ENCODE data around the gene SIGLECL1. TPM values are rescaled to one million over a fixed set of nuclear protein-coding genes. Genes with fewer than 3 reads are reported as not detected.

Gene SIGLECL1
- total RNA-seq, 3 donors from 2014 or later: not detected

- Histone ChIP-seq H3K9me3 (no peaks in the 10 kb centered on the region), H3K27me3 (peaks cover 0 to 9% of the 10 kb centered on the region in 2 donors), H3K27ac (no peak overlapping the region), H3K4me3 (no peak overlapping the region), H3K36me3 (no peaks in the 10 kb centered on the region), H3K4me1 (no peaks in the 10 kb centered on the region)
- no peak for DNase-seq (ENCODE audit: low spot score in 2 of 2)
- intact Hi-C loops (cut with DNase I; ENCODE audit: low total_unique reads): no loop called here
- no peak for TF ChIP-seq POLR2AphosphoS5 (IDR thresholded peaks at IDR 0.05)
- TF ChIP-seq POLR2A (IDR thresholded peaks at IDR 0.05): no peak
- TF ChIP-seq CTCF (IDR thresholded peaks at IDR 0.05): no peak
Measured at GRCh38 chr19:51274049-51274770, 23.3 kb downstream of the SIGLECL1 start.

GRCh38 chr19:51277112-51277511 is 26.2 kb downstream of the SIGLECL1 start:
- Histone ChIP-seq H3K36me3 (no peaks in the 10 kb centered on the region), H3K9me3 (no peaks in the 10 kb centered on the region), H3K27me3 (peaks cover 0 to 19% of the 10 kb centered on the region in 2 donors), H3K4me1 (no peaks in the 10 kb centered on the region), H3K4me3 (no peak overlapping the region), H3K27ac (no peak overlapping the region)
- no peak for DNase-seq (ENCODE audit: low spot score in 2 of 2)
- intact Hi-C loops (cut with DNase I; ENCODE audit: low total_unique reads): loop anchor here (5.0 kb wide), 1 partner anchor 125 kb away; no protein-coding TSS in a partner anchor
- no peak for TF ChIP-seq POLR2A (IDR thresholded peaks at IDR 0.05)
- TF ChIP-seq CTCF (IDR thresholded peaks at IDR 0.05): no peak
- no peak for TF ChIP-seq POLR2AphosphoS5 (IDR thresholded peaks at IDR 0.05)

GRCh38 chr19:51282335-51282734 is 31.5 kb downstream of the SIGLECL1 start:
- intact Hi-C loops (cut with DNase I; ENCODE audit: low total_unique reads): no loop called here
- no peak for TF ChIP-seq POLR2AphosphoS5 (IDR thresholded peaks at IDR 0.05)
- no peak for TF ChIP-seq POLR2A (IDR thresholded peaks at IDR 0.05)
- no peak for TF ChIP-seq CTCF (IDR thresholded peaks at IDR 0.05)
- no peaks in the 10 kb centered on the region for H3K4me1 ChIP-seq
- no peak overlapping the region for H3K4me3 ChIP-seq
- H3K27me3 ChIP-seq: peaks cover 0 to 26% of the 10 kb centered on the region in 2 donors
- DNase-seq (ENCODE audit: low spot score in 2 of 2): no peak
- H3K9me3 ChIP-seq: peaks cover 0 to 11% of the 10 kb centered on the region in 2 donors
- no peak overlapping the region for H3K27ac ChIP-seq
- H3K36me3 ChIP-seq: no peaks in the 10 kb centered on the region

- Histone ChIP-seq H3K27me3 (peaks cover 0 to 21% of the 10 kb centered on the region in 2 donors), H3K27ac (no peak overlapping the region), H3K9me3 (peaks cover 0 to 22% of the 10 kb centered on the region in 2 donors), H3K36me3 (no peaks in the 10 kb centered on the region), H3K4me3 (no peak overlapping the region), H3K4me1 (no peaks in the 10 kb centered on the region)
- intact Hi-C loops (cut with DNase I; ENCODE audit: low total_unique reads): no loop called here
- TF ChIP-seq POLR2A (IDR thresholded peaks at IDR 0.05) (no peak), POLR2AphosphoS5 (IDR thresholded peaks at IDR 0.05) (no peak), CTCF (IDR thresholded peaks at IDR 0.05) (no peak)
- DNase-seq (ENCODE audit: low spot score in 2 of 2): no peak
Measured at GRCh38 chr19:51285682-51286081, 34.8 kb downstream of the SIGLECL1 start.

GRCh38 chr19:51289635-51290034 is 38.8 kb downstream of the SIGLECL1 start:
- TF ChIP-seq POLR2A (IDR thresholded peaks at IDR 0.05): no peak
- no peak for TF ChIP-seq POLR2AphosphoS5 (IDR thresholded peaks at IDR 0.05)
- no peak for TF ChIP-seq CTCF (IDR thresholded peaks at IDR 0.05)

More at GRCh38 chr19:51289635-51290034, 38.8 kb downstream of the SIGLECL1 start:
- Histone ChIP-seq H3K4me3 (no peak overlapping the region), H3K36me3 (no peaks in the 10 kb centered on the region), H3K9me3 (peaks cover 0 to 12% of the 10 kb centered on the region in 2 donors), H3K4me1 (no peaks in the 10 kb centered on the region), H3K27ac (no peak overlapping the region), H3K27me3 (peaks cover 0 to 32% of the 10 kb centered on the region in 2 donors)
- intact Hi-C loops (cut with DNase I; ENCODE audit: low total_unique reads): no loop called here
- no peak for DNase-seq (ENCODE audit: low spot score in 2 of 2)
